Progenitor cell of endocrine pancreas (in vitro differentiated cells): Measurements from ENCODE around the gene MMP28. TPM values are rescaled to one million over a fixed set of nuclear protein-coding genes. Genes with fewer than 3 reads are reported as not detected.
A peak's percentile ranks its signal among the peaks of the same experiment; 100 is the strongest.

Experiments
- DNase-seq: peaks from one replicate; pipeline ENCODE4 v3.0.0; 2021; ENCODE audit warnings: low spot score; ENCODE audit not compliant: unreplicated experiment
- H3K27ac Mint-ChIP-seq: 2 replicates; pipeline ENCODE4 v1.8.0; 2021; ENCODE audit warnings: mild to moderate bottlenecking, moderate library complexity, mixed read lengths
- H3K27me3 Mint-ChIP-seq: 2 replicates; pipeline ENCODE4 v1.8.0; 2021; ENCODE audit warnings: mixed read lengths
- H3K36me3 Mint-ChIP-seq: 2 replicates; pipeline ENCODE4 v1.8.0; 2022; ENCODE audit warnings: mixed read lengths; ENCODE audit not compliant: insufficient read depth
- H3K4me1 Mint-ChIP-seq: 2 replicates; pipeline ENCODE4 v1.8.0; 2021; ENCODE audit warnings: low read depth, mixed read lengths
- H3K4me3 Mint-ChIP-seq: 2 replicates; pipeline ENCODE4 v1.8.0; 2021; ENCODE audit warnings: low read depth, mild to moderate bottlenecking, moderate library complexity, mixed read lengths
- H3K9me3 Mint-ChIP-seq: 2 replicates; pipeline ENCODE4 v1.8.0; 2021; ENCODE audit warnings: low read depth, mixed read lengths
- long read RNA-seq: library from polyadenylated mRNA; unstranded; transcript quantifications from one replicate; pipeline ENCODE4 v2.0.0, GENCODE V29; 2020
- total RNA-seq: library from RNA; stranded (reverse); gene quantifications from 2 replicates; pipeline ENCODE4 v1.2.1, GENCODE V29; 2021
- TF ChIP-seq, protein P1 (sequence below): fragments of 200-600 bp; sonication (generic); IDR thresholded peaks from one replicate; pipeline ENCODE4 v1.5.0; 2021; ENCODE audit warnings: antibody characterized with exemption, mild to moderate bottlenecking; ENCODE audit not compliant: unreplicated experiment

Gene MMP28, protein sequence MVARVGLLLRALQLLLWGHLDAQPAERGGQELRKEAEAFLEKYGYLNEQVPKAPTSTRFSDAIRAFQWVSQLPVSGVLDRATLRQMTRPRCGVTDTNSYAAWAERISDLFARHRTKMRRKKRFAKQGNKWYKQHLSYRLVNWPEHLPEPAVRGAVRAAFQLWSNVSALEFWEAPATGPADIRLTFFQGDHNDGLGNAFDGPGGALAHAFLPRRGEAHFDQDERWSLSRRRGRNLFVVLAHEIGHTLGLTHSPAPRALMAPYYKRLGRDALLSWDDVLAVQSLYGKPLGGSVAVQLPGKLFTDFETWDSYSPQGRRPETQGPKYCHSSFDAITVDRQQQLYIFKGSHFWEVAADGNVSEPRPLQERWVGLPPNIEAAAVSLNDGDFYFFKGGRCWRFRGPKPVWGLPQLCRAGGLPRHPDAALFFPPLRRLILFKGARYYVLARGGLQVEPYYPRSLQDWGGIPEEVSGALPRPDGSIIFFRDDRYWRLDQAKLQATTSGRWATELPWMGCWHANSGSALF
- total RNA-seq, result 0.53 TPM in 1 of 2 replicates, not detected in the other
- long read RNA-seq, result 0 reads

DNA sequence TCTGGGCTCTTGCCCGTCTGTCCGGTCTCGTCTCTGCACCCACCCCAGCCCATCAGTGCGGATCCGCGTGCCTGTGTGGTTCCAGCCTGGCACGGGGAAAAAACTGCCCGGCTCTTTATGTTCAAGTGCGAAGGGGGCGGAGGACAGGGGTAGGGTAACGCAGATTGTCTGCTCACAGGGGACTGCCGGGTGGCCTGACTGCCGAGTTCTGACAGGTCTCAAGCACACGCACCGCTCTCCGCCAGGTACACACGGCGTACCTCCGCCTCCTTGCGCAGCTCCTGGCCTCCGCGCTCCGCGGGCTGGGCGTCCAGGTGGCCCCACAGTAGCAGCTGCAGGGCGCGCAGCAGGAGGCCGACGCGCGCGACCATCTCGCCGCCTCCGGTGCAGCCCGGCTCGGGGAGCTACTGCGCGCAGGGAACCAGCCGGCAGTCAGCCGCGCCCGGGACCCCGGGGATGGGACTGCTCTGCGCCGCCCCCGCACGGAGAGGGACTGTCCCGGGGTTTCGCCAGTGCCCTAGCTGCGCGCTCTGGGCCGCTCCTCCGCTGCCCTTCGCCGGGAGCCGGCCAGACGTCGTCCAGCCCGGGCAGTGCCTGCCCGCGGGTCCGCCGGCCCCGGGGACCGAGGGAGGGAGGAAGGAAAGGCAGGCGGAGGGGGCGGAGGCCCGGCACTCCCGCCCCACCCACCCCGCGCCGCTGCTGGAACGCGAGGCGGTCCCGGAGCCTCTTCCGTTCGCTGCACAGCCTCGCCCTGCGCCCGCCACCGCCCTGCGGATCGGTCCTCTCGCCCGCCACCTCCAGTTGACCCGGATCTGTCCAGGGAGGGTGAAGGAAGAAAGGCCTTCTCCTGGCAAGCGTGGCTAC is at the start of gene MMP28:
TSS of gene MMP28 (minus strand) at position 635 of the 864 bp plus-strand sequence. CDS start at position 371, 264 bp downstream.
- Mint-ChIP-seq H3K27me3 (peaks cover 86% of the 10 kb centered on the region), H3K4me1 (no peaks in the 10 kb centered on the region), H3K9me3 (no peaks in the 10 kb centered on the region), H3K36me3 (no peaks in the 10 kb centered on the region), H3K4me3 (peak within 1 kb of the TSS; percentile 50), H3K27ac (no peak within 1 kb of the TSS)
- peak; percentile 32 for DNase-seq
- TF ChIP-seq, protein P1, sequence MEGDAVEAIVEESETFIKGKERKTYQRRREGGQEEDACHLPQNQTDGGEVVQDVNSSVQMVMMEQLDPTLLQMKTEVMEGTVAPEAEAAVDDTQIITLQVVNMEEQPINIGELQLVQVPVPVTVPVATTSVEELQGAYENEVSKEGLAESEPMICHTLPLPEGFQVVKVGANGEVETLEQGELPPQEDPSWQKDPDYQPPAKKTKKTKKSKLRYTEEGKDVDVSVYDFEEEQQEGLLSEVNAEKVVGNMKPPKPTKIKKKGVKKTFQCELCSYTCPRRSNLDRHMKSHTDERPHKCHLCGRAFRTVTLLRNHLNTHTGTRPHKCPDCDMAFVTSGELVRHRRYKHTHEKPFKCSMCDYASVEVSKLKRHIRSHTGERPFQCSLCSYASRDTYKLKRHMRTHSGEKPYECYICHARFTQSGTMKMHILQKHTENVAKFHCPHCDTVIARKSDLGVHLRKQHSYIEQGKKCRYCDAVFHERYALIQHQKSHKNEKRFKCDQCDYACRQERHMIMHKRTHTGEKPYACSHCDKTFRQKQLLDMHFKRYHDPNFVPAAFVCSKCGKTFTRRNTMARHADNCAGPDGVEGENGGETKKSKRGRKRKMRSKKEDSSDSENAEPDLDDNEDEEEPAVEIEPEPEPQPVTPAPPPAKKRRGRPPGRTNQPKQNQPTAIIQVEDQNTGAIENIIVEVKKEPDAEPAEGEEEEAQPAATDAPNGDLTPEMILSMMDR, result no peak

DNA sequence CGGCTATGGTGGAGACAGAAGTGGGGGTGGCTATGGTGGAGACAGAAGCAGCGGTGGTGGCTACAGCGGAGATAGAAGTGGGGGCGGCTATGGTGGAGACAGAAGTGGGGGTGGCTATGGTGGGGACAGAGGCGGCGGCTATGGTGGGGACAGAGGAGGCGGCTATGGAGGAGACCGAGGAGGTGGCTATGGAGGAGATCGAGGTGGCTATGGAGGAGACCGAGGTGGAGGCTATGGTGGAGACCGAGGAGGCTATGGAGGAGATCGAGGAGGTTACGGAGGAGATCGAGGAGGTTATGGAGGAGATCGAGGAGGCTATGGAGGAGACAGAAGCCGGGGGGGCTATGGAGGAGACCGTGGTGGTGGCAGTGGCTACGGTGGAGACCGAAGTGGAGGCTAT is 49.1 kb upstream of the MMP28 start:
- DNase-seq, result no peak
- Mint-ChIP-seq H3K4me1 (no peaks in the 10 kb centered on the region), H3K27ac (peak overlapping the region; percentile 87), H3K9me3 (no peaks in the 10 kb centered on the region), H3K27me3 (no peaks in the 10 kb centered on the region), H3K4me3 (no peak overlapping the region), H3K36me3 (peaks cover 28% of the 10 kb centered on the region)
- TF ChIP-seq, protein P1, result no peak

DNA sequence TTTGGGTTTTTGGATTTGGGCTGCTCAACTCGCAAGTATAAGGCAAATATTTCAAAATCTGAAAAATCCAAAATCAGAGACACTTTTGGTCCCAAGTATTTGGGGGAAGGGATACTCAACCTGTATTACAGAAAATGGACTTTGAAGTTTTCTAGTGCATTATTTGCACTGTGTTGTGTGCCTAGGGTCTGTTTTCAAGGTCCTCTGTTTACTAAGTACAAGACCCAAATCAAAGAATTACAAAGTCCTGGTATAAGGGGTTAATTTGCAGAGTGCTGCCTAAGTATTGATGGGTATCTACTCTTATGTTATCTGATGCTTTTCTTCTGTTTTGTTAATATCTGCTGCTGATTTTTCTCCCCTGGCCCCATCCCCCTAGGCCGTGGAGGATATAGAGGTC is 48.3 kb upstream of the MMP28 start:
- no peak for DNase-seq
- no peaks in the 10 kb centered on the region for H3K27me3 Mint-ChIP-seq
- TF ChIP-seq, protein P1, result no peak
- peaks cover 28% of the 10 kb centered on the region for H3K36me3 Mint-ChIP-seq
- no peak overlapping the region for H3K4me3 Mint-ChIP-seq
- peak overlapping the region; percentile 91 for H3K27ac Mint-ChIP-seq
- no peaks in the 10 kb centered on the region for H3K9me3 Mint-ChIP-seq
- H3K4me1 Mint-ChIP-seq, result no peaks in the 10 kb centered on the region

DNA sequence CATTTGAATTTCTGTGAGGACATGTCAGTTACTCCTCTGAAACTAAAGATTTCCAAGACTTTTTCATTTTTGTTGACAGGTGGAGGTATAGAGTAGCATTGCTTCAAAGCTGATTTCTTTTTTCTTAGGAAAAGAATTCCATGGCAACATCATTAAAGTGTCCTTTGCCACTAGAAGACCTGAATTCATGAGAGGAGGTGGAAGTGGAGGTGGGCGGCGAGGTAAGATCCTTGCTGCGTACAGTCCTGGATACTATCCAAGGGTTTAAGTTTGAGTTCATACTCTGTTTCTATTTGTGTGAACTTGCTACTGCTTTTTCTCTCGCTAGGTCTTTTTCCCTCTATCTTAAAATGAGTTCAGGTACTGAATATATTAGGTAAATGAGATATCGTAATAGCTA is 46.8 kb upstream of the MMP28 start:
- no peaks in the 10 kb centered on the region for H3K4me1 Mint-ChIP-seq
- no peaks in the 10 kb centered on the region for H3K27me3 Mint-ChIP-seq
- H3K9me3 Mint-ChIP-seq, result no peaks in the 10 kb centered on the region
- H3K36me3 Mint-ChIP-seq, result peaks cover 33% of the 10 kb centered on the region
- H3K27ac Mint-ChIP-seq, result peak overlapping the region; percentile 41
- H3K4me3 Mint-ChIP-seq, result no peak overlapping the region
- TF ChIP-seq, protein P1, result no peak
- DNase-seq, result no peak

DNA sequence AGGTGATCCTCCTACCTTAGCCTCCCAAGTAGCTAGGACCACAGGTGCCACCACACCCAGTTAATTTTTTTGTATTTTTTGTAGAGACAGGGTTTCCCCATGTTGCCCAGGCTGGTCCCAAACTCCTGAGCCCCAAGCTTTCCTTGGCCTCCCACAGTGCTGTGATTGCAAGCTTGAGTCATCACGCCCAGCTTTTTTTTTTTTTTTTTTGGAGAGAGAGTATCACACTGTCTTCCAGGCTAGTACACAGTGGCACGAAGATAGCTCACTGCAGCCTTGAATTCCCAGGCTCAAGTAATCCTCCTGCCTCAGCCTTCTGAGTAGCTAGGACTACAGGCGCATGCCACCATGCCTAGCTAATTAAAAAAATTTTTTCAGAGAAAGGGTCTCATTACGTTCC is 46.1 kb upstream of the MMP28 start:
- TF ChIP-seq, protein P1, result no peak
- Mint-ChIP-seq H3K4me3 (no peak overlapping the region), H3K36me3 (peaks cover 35% of the 10 kb centered on the region)

More for the DNA sequence above, 46.1 kb upstream of the MMP28 start:
- H3K27me3 Mint-ChIP-seq, result no peaks in the 10 kb centered on the region
- no peaks in the 10 kb centered on the region for H3K4me1 Mint-ChIP-seq
- H3K9me3 Mint-ChIP-seq, result no peaks in the 10 kb centered on the region
- DNase-seq, result no peak
- no peak overlapping the region for H3K27ac Mint-ChIP-seq
